Activated naive CD4-positive, alpha-beta T cell treated with anti-CD3 and anti-CD28 coated beads for 36 hours (primary cell): Measurements from ENCODE around the gene KRTAP12-3. TPM values are rescaled to one million over a fixed set of nuclear protein-coding genes. Genes with fewer than 3 reads are reported as not detected.
"Not testable (repeated sequence)": the region's sequence is repeated elsewhere in the genome, so short reads cannot be mapped to it uniquely, and the experiment has no call there.

ENCODE experiments used
- CTCF ChIA-PET: fragments of 350-600 bp; sonication (Branson Sonifier 250); formaldehyde crosslinking; loops from one replicate; lab custom pipeline; 2021; ENCODE audit warnings: antibody characterized with exemption; lab: Charles Lee
- DNase-seq: peaks from one replicate; pipeline ENCODE4 v3.0.0-alpha.2; 2020
- H3K27ac Mint-ChIP-seq: one replicate; pipeline ENCODE4 v1.8.0; 2021; ENCODE audit warnings: mild to moderate bottlenecking, mixed read lengths
- H3K27me3 Mint-ChIP-seq: one replicate; pipeline ENCODE4 v1.8.0; 2021; ENCODE audit warnings: low read depth, mixed read lengths
- H3K36me3 Mint-ChIP-seq: one replicate; pipeline ENCODE4 v1.8.0; 2021; ENCODE audit warnings: low read depth, mixed read lengths
- H3K4me1 Mint-ChIP-seq: one replicate; pipeline ENCODE4 v1.8.0; 2021; ENCODE audit warnings: low read depth, mixed read lengths
- H3K4me3 Mint-ChIP-seq: one replicate; pipeline ENCODE4 v1.8.0; 2021; ENCODE audit warnings: mild to moderate bottlenecking, moderate library complexity, mixed read lengths
- H3K9me3 Mint-ChIP-seq: one replicate; pipeline ENCODE4 v1.8.0; 2021; ENCODE audit warnings: mixed read lengths
- intact Hi-C: fragments of 100-400 bp; cut with micrococcal nuclease; formaldehyde crosslinking; loops from one replicate; pipeline ENCODE4 v1.15.1; 2023
- total RNA-seq, 2 experiments: library from RNA; stranded (reverse); gene quantifications; one replicate each; pipeline ENCODE4 v1.2.3, GENCODE V29; 2021

The KRTAP12-3 gene
- total RNA-seq, 2 experiments from 2014 or later = not detected

- H3K4me1 Mint-ChIP-seq = peaks cover 25% of the 10 kb centered on the region
- CTCF ChIA-PET = interaction anchor here (1.7 kb wide), 1 partner anchor 112 kb away, joined by 3 read pairs; no protein-coding TSS in a partner anchor
- intact Hi-C loops = no loop called here
- H3K9me3 Mint-ChIP-seq = peaks cover 29% of the 10 kb centered on the region
- H3K27ac Mint-ChIP-seq = peak overlapping the region; percentile 4
- no peaks in the 10 kb centered on the region for H3K27me3 Mint-ChIP-seq
- H3K36me3 Mint-ChIP-seq = peaks cover 3% of the 10 kb centered on the region
- no peak overlapping the region for H3K4me3 Mint-ChIP-seq
- peak; percentile 12 for DNase-seq
These were observed 27.3 kb upstream of the KRTAP12-3 start for GRCh38 chr21:44630440-44630839.

GRCh38 chr21:44632067-44632466 is 25.7 kb upstream of the KRTAP12-3 start:
- no peak overlapping the region for H3K27ac Mint-ChIP-seq
- intact Hi-C loops = no loop called here
- peaks cover 25% of the 10 kb centered on the region for H3K4me1 Mint-ChIP-seq
- CTCF ChIA-PET = interaction anchor here (1.7 kb wide), 1 partner anchor 110 kb away, joined by 3 read pairs; no protein-coding TSS in a partner anchor
- H3K27me3 Mint-ChIP-seq = no peaks in the 10 kb centered on the region
- peaks cover 29% of the 10 kb centered on the region for H3K9me3 Mint-ChIP-seq
- no peak overlapping the region for H3K4me3 Mint-ChIP-seq
- peaks cover 3% of the 10 kb centered on the region for H3K36me3 Mint-ChIP-seq
- no peak for DNase-seq

- peaks cover 3% of the 10 kb centered on the region for H3K4me1 Mint-ChIP-seq
- no peak for DNase-seq
- H3K27ac Mint-ChIP-seq = no peak overlapping the region
- no peaks in the 10 kb centered on the region for H3K27me3 Mint-ChIP-seq
- H3K36me3 Mint-ChIP-seq = no peaks in the 10 kb centered on the region
- H3K4me3 Mint-ChIP-seq = no peak overlapping the region
- CTCF ChIA-PET = no interaction called here
- peaks cover 17% of the 10 kb centered on the region for H3K9me3 Mint-ChIP-seq
- intact Hi-C loops = no loop called here
These were observed 21.3 kb upstream of the KRTAP12-3 start for GRCh38 chr21:44636209-44637017.

- H3K27me3 Mint-ChIP-seq = no peaks in the 10 kb centered on the region
- no peak for DNase-seq
- CTCF ChIA-PET = no interaction called here
- H3K4me1 Mint-ChIP-seq = peaks cover 3% of the 10 kb centered on the region
- intact Hi-C loops = no loop called here
- H3K9me3 Mint-ChIP-seq = peaks cover 12% of the 10 kb centered on the region
- H3K36me3 Mint-ChIP-seq = no peaks in the 10 kb centered on the region
- H3K27ac Mint-ChIP-seq = no peak within 1 kb of the TSS
- no peak within 1 kb of the TSS for H3K4me3 Mint-ChIP-seq
These were observed 20.5 kb upstream of the KRTAP12-3 start, which contains the start of gene KRTAP10-10 for GRCh38 chr21:44637018-44637850. Gene KRTAP10-10 (plus strand): TSS chr21:44637356. CDS start chr21:44637418, 62 bp downstream.

GRCh38 chr21:44637851-44638348 is 19.8 kb upstream of the KRTAP12-3 start:
- H3K36me3 Mint-ChIP-seq, intact Hi-C loops, H3K27ac Mint-ChIP-seq, H3K27me3 Mint-ChIP-seq, CTCF ChIA-PET, DNase-seq, H3K4me3 Mint-ChIP-seq, H3K4me1 Mint-ChIP-seq: not testable (repeated sequence)
- peaks cover 12% of the 10 kb centered on the region for H3K9me3 Mint-ChIP-seq

GRCh38 chr21:44638506-44639330 is 19.0 kb upstream of the KRTAP12-3 start:
- intact Hi-C loops, DNase-seq, H3K4me1 Mint-ChIP-seq, H3K27ac Mint-ChIP-seq, H3K4me3 Mint-ChIP-seq, H3K27me3 Mint-ChIP-seq, H3K36me3 Mint-ChIP-seq, CTCF ChIA-PET: not testable (repeated sequence)
- H3K9me3 Mint-ChIP-seq = peaks cover 15% of the 10 kb centered on the region

- intact Hi-C loops = no loop called here
- H3K4me1 Mint-ChIP-seq = peaks cover 3% of the 10 kb centered on the region
- peaks cover 4% of the 10 kb centered on the region for H3K36me3 Mint-ChIP-seq
- CTCF ChIA-PET = no interaction called here
- H3K27ac Mint-ChIP-seq = no peak overlapping the region
- H3K4me3 Mint-ChIP-seq = no peak overlapping the region
- DNase-seq = no peak
- no peaks in the 10 kb centered on the region for H3K27me3 Mint-ChIP-seq
- H3K9me3 Mint-ChIP-seq = peaks cover 21% of the 10 kb centered on the region
These were observed 18.4 kb upstream of the KRTAP12-3 start for GRCh38 chr21:44639331-44639655.

- Mint-ChIP-seq H3K4me1 (peaks cover 3% of the 10 kb centered on the region), H3K4me3 (no peak overlapping the region), H3K27me3 (no peaks in the 10 kb centered on the region), H3K36me3 (peaks cover 9% of the 10 kb centered on the region), H3K27ac (no peak overlapping the region), H3K9me3 (peaks cover 30% of the 10 kb centered on the region)
- CTCF ChIA-PET = no interaction called here
- no peak for DNase-seq
- intact Hi-C loops = no loop called here
These were observed 17.0 kb upstream of the KRTAP12-3 start for GRCh38 chr21:44640761-44641160.

- CTCF ChIA-PET = no interaction called here
- H3K27ac Mint-ChIP-seq = no peak overlapping the region
- H3K4me3 Mint-ChIP-seq = no peak overlapping the region
- peaks cover 30% of the 10 kb centered on the region for H3K9me3 Mint-ChIP-seq
- DNase-seq = no peak
- peaks cover 6% of the 10 kb centered on the region for H3K4me1 Mint-ChIP-seq
- no peaks in the 10 kb centered on the region for H3K27me3 Mint-ChIP-seq
- peaks cover 9% of the 10 kb centered on the region for H3K36me3 Mint-ChIP-seq
- intact Hi-C loops = no loop called here
These were observed 13.9 kb upstream of the KRTAP12-3 start for GRCh38 chr21:44643741-44644310.

GRCh38 chr21:44644878-44645277 is 12.9 kb upstream of the KRTAP12-3 start:
- Mint-ChIP-seq H3K27ac (no peak overlapping the region), H3K9me3 (peaks cover 30% of the 10 kb centered on the region), H3K4me1 (peaks cover 6% of the 10 kb centered on the region), H3K36me3 (peaks cover 9% of the 10 kb centered on the region), H3K4me3 (no peak overlapping the region), H3K27me3 (no peaks in the 10 kb centered on the region)
- DNase-seq = no peak
- CTCF ChIA-PET = no interaction called here
- intact Hi-C loops = no loop called here

GRCh38 chr21:44646366-44647221 is 11.1 kb upstream of the KRTAP12-3 start, which contains the start of gene KRTAP10-11:
Gene KRTAP10-11 (plus strand): TSS chr21:44646414. CDS start chr21:44646459, 45 bp downstream.
- H3K27me3 Mint-ChIP-seq, H3K27ac Mint-ChIP-seq, H3K36me3 Mint-ChIP-seq, H3K4me1 Mint-ChIP-seq, CTCF ChIA-PET, DNase-seq, H3K4me3 Mint-ChIP-seq, intact Hi-C loops: not testable (repeated sequence)
- peaks cover 24% of the 10 kb centered on the region for H3K9me3 Mint-ChIP-seq
